Adipocyte (in vitro differentiated cells): ENCODE data around the gene FSIP1.
A peak's percentile ranks its signal among the peaks of the same experiment; 100 is the strongest.

Source experiments
- DNase-seq: peaks from one replicate; pipeline ENCODE4 v3.0.0-alpha.2; 2015; ENCODE audit warnings: low read depth
- H3K27me3 ChIP-seq: replicated peaks from 2 replicates; pipeline ENCODE4 v1.7.0; 2013; ENCODE audit warnings: mild to moderate bottlenecking, low read length, moderate library complexity; ENCODE audit not compliant: control insufficient read depth, insufficient read depth
- H3K36me3 ChIP-seq: 2 replicates; pipeline ENCODE4 v1.7.0; 2013; ENCODE audit warnings: low read length, mild to moderate bottlenecking, moderate library complexity; ENCODE audit not compliant: control insufficient read depth, insufficient read depth, severe bottlenecking
- H3K4me1 ChIP-seq: 2 replicates; pipeline ENCODE4 v1.7.0; 2013; ENCODE audit warnings: mild to moderate bottlenecking, low read length, moderate library complexity; ENCODE audit not compliant: control insufficient read depth, insufficient read depth
- H3K4me3 ChIP-seq: 2 replicates; pipeline ENCODE4 v1.7.0; 2013; ENCODE audit warnings: mild to moderate bottlenecking, low read length, moderate library complexity
- H3K9ac ChIP-seq: 2 replicates; pipeline ENCODE4 v1.7.0; 2013; ENCODE audit warnings: mild to moderate bottlenecking, low read length, moderate library complexity
- H3K9me3 ChIP-seq: 2 replicates; pipeline ENCODE4 v1.7.0; 2013; ENCODE audit warnings: mild to moderate bottlenecking, low read length, moderate library complexity; ENCODE audit not compliant: control insufficient read depth

The FSIP1 gene

GRCh38 chr15:39609166-39609916 is 173.3 kb downstream of the FSIP1 start:
- no peak for DNase-seq

GRCh38 chr15:39608185-39609139 is 174.2 kb downstream of the FSIP1 start:
- no peak overlapping the region for H3K4me3 ChIP-seq
- no peaks in the 10 kb centered on the region for H3K4me1 ChIP-seq
- H3K9ac ChIP-seq: no peak overlapping the region
- peaks cover 25% of the 10 kb centered on the region for H3K9me3 ChIP-seq
- no peak for DNase-seq
- H3K36me3 ChIP-seq: no peaks in the 10 kb centered on the region
- H3K27me3 ChIP-seq: no peaks in the 10 kb centered on the region

More at GRCh38 chr15:39609166-39609916, 173.3 kb downstream of the FSIP1 start:
- no peak overlapping the region for H3K4me3 ChIP-seq
- no peaks in the 10 kb centered on the region for H3K27me3 ChIP-seq
- peaks cover 28% of the 10 kb centered on the region for H3K9me3 ChIP-seq
- H3K36me3 ChIP-seq: no peaks in the 10 kb centered on the region
- no peak overlapping the region for H3K9ac ChIP-seq
- no peaks in the 10 kb centered on the region for H3K4me1 ChIP-seq

- Histone ChIP-seq H3K9me3 (peaks cover 5% of the 10 kb centered on the region), H3K36me3 (no peaks in the 10 kb centered on the region), H3K4me1 (no peaks in the 10 kb centered on the region), H3K9ac (no peak overlapping the region), H3K4me3 (no peak overlapping the region), H3K27me3 (no peaks in the 10 kb centered on the region)
- peak; percentile 19 for DNase-seq
These were observed 177.5 kb downstream of the FSIP1 start for GRCh38 chr15:39605146-39605545.

GRCh38 chr15:39602143-39602542 is 180.5 kb downstream of the FSIP1 start:
- DNase-seq: no peak
- Histone ChIP-seq H3K27me3 (no peaks in the 10 kb centered on the region), H3K9me3 (no peaks in the 10 kb centered on the region), H3K9ac (no peak overlapping the region), H3K4me3 (no peak overlapping the region), H3K4me1 (no peaks in the 10 kb centered on the region), H3K36me3 (peaks cover 8% of the 10 kb centered on the region)

GRCh38 chr15:39599871-39600270 is 182.8 kb downstream of the FSIP1 start:
- no peaks in the 10 kb centered on the region for H3K27me3 ChIP-seq
- H3K4me1 ChIP-seq: no peaks in the 10 kb centered on the region
- H3K9ac ChIP-seq: no peak overlapping the region
- peak; percentile 42 for DNase-seq
- H3K36me3 ChIP-seq: peaks cover 31% of the 10 kb centered on the region
- H3K9me3 ChIP-seq: no peaks in the 10 kb centered on the region
- no peak overlapping the region for H3K4me3 ChIP-seq

- H3K36me3 ChIP-seq: peaks cover 37% of the 10 kb centered on the region
- no peak overlapping the region for H3K4me3 ChIP-seq
- H3K9me3 ChIP-seq: no peaks in the 10 kb centered on the region
- peak; percentile 54 for DNase-seq
- H3K27me3 ChIP-seq: no peaks in the 10 kb centered on the region
- peaks cover 5% of the 10 kb centered on the region for H3K4me1 ChIP-seq
- no peak overlapping the region for H3K9ac ChIP-seq
These were observed 183.4 kb downstream of the FSIP1 start for GRCh38 chr15:39598958-39599845.

- no peak overlapping the region for H3K4me3 ChIP-seq
- peaks cover 7% of the 10 kb centered on the region for H3K4me1 ChIP-seq
- H3K36me3 ChIP-seq: peaks cover 46% of the 10 kb centered on the region
- H3K27me3 ChIP-seq: no peaks in the 10 kb centered on the region
- H3K9ac ChIP-seq: no peak overlapping the region
- peak; percentile 76 for DNase-seq
- H3K9me3 ChIP-seq: no peaks in the 10 kb centered on the region
These were observed 184.3 kb downstream of the FSIP1 start for GRCh38 chr15:39598186-39598850.

- peaks cover 7% of the 10 kb centered on the region for H3K4me1 ChIP-seq
- no peak overlapping the region for H3K9ac ChIP-seq
- peaks cover 52% of the 10 kb centered on the region for H3K36me3 ChIP-seq
- peak; percentile 81 for DNase-seq
- no peaks in the 10 kb centered on the region for H3K27me3 ChIP-seq
- H3K4me3 ChIP-seq: no peak overlapping the region
- no peaks in the 10 kb centered on the region for H3K9me3 ChIP-seq
These were observed 184.9 kb downstream of the FSIP1 start for GRCh38 chr15:39597751-39598185.

- Histone ChIP-seq H3K4me1 (peaks cover 7% of the 10 kb centered on the region), H3K9me3 (no peaks in the 10 kb centered on the region), H3K36me3 (peaks cover 56% of the 10 kb centered on the region), H3K9ac (no peak overlapping the region), H3K4me3 (no peak overlapping the region), H3K27me3 (no peaks in the 10 kb centered on the region)
- DNase-seq: no peak
These were observed 185.3 kb downstream of the FSIP1 start for GRCh38 chr15:39597336-39597735.

GRCh38 chr15:39596358-39597051 is 186.1 kb downstream of the FSIP1 start:
- H3K36me3 ChIP-seq: peaks cover 64% of the 10 kb centered on the region

More at GRCh38 chr15:39596358-39597051, 186.1 kb downstream of the FSIP1 start:
- Histone ChIP-seq H3K4me1 (peaks cover 7% of the 10 kb centered on the region), H3K27me3 (no peaks in the 10 kb centered on the region), H3K4me3 (no peak overlapping the region), H3K9me3 (no peaks in the 10 kb centered on the region), H3K9ac (no peak overlapping the region)
- DNase-seq: peak; percentile 57
